Thyroid gland (tissue), 4 donors: Measurements from ENCODE around the gene PMEPA1.

ENCODE experiments used
- POLR2A ChIP-seq, 2 donors: fragments of 450-650 bp; IDR thresholded peaks; one replicate each; pipeline ENCODE4 v1.6.1; 2017; ENCODE audit warnings: antibody characterized with exemption in 2 of 2, mild to moderate bottlenecking in 2 of 2, moderate library complexity in 1 of 2
- TF ChIP-seq, protein P1 (sequence below), 6 experiments: fragments of 200-600 bp in 3 of 6; fragments of 450-650 bp in 3 of 6; sonication (generic) in 3 of 6; IDR thresholded peaks; one replicate each; pipeline ENCODE4 v1.5.1; 2016 to 2019; ENCODE audit warnings: antibody characterized with exemption in 6 of 6, mild to moderate bottlenecking in 2 of 6, inconsistent platforms in 1 of 6, moderate library complexity in 1 of 6

DNA sequence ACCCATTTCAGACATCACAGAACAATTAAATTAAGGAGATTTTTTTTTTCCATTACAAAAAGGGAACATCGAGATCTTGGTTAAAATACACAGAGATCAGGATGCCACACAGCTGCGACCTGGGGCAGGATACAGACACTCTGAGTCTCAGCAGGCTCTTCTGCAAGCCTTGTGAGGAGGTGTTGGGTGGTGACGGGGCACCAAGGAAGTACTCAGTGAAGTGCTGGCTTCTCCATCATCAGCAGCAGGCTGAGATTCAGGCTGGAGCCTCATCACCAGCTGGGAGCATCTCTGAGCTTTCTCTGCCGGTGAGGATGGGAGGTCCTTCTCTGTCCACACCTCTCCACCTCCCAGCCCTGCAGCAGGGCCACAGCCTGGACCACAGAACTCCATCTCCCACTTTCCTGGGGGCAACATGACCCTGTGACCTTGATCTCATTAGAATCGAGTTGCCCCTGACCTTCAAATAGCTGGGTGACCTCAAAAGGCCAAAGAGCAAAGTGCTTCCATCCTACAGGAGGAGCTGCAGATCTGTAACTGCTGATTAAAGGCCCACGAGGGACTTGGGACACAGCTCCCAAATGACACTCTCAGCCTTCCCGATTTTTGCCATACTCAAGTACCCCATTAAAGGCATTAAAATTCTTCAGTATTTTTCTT, 16.0 kb downstream of the PMEPA1 start:
- TF ChIP-seq, protein P1, sequence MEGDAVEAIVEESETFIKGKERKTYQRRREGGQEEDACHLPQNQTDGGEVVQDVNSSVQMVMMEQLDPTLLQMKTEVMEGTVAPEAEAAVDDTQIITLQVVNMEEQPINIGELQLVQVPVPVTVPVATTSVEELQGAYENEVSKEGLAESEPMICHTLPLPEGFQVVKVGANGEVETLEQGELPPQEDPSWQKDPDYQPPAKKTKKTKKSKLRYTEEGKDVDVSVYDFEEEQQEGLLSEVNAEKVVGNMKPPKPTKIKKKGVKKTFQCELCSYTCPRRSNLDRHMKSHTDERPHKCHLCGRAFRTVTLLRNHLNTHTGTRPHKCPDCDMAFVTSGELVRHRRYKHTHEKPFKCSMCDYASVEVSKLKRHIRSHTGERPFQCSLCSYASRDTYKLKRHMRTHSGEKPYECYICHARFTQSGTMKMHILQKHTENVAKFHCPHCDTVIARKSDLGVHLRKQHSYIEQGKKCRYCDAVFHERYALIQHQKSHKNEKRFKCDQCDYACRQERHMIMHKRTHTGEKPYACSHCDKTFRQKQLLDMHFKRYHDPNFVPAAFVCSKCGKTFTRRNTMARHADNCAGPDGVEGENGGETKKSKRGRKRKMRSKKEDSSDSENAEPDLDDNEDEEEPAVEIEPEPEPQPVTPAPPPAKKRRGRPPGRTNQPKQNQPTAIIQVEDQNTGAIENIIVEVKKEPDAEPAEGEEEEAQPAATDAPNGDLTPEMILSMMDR (IDR thresholded peaks at IDR 0.05): no peak
- no peak for TF ChIP-seq POLR2A (IDR thresholded peaks at IDR 0.05)
